ENCODE measurements around the gene SHB.

DNA sequence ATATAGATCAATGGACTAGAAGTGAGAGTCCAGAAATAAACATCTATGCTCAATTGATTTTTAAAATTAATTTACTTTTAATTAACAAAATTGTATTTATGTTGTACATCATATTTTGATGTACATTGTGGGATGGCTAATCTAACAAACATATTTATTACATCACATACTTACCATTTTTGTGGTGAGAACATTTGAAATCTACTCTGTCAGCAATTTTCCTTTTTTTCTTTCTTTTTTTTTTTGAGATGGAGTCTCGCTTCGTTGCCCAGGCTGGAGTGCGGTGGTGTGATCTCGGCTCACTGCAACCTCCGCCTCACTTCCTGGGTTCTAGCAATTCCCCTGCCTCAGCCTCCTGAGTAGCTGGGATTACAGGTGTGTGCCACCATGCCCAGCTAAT, 32.4 kb upstream of the SHB start:
- TF ChIP-seq, protein P1, sequence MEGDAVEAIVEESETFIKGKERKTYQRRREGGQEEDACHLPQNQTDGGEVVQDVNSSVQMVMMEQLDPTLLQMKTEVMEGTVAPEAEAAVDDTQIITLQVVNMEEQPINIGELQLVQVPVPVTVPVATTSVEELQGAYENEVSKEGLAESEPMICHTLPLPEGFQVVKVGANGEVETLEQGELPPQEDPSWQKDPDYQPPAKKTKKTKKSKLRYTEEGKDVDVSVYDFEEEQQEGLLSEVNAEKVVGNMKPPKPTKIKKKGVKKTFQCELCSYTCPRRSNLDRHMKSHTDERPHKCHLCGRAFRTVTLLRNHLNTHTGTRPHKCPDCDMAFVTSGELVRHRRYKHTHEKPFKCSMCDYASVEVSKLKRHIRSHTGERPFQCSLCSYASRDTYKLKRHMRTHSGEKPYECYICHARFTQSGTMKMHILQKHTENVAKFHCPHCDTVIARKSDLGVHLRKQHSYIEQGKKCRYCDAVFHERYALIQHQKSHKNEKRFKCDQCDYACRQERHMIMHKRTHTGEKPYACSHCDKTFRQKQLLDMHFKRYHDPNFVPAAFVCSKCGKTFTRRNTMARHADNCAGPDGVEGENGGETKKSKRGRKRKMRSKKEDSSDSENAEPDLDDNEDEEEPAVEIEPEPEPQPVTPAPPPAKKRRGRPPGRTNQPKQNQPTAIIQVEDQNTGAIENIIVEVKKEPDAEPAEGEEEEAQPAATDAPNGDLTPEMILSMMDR (IDR thresholded peaks at IDR 0.05) = no peak
- no peak for TF ChIP-seq POLR2A (IDR thresholded peaks at IDR 0.05; ENCODE audit: low read length)
- TF ChIP-seq NR3C1 (IDR thresholded peaks at IDR 0.05) = no peak
- TF ChIP-seq RARB (CRISPR knock-in tag; IDR thresholded peaks at IDR 0.05) = no peak
- TF ChIP-seq, protein P2, sequence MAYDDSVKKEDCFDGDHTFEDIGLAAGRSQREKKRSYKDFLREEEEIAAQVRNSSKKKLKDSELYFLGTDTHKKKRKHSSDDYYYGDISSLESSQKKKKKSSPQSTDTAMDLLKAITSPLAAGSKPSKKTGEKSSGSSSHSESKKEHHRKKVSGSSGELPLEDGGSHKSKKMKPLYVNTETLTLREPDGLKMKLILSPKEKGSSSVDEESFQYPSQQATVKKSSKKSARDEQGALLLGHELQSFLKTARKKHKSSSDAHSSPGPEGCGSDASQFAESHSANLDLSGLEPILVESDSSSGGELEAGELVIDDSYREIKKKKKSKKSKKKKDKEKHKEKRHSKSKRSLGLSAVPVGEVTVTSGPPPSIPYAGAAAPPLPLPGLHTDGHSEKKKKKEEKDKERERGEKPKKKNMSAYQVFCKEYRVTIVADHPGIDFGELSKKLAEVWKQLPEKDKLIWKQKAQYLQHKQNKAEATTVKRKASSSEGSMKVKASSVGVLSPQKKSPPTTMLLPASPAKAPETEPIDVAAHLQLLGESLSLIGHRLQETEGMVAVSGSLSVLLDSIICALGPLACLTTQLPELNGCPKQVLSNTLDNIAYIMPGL (CRISPR knock-in tag; IDR thresholded peaks at IDR 0.05; ENCODE audit: borderline replicate concordance) = no peak
- TF ChIP-seq RCOR1 (IDR thresholded peaks at IDR 0.05; ENCODE audit: low read depth, low read length) = no peak
- no peak for TF ChIP-seq BHLHE40 (IDR thresholded peaks at IDR 0.05; ENCODE audit: low read depth, low read length)
- no peak for TF ChIP-seq HDAC2 (IDR thresholded peaks at IDR 0.05)

All from A549 (cell line).